22Rv1 (cell line): ENCODE data around the gene ABCA1.
"Not testable (repeated sequence)": the region's sequence is repeated elsewhere in the genome, so short reads cannot be mapped to it uniquely, and the experiment has no call there.

Source experiments
- ZFX ChIP-seq: fragments of 450-650 bp; IDR thresholded peaks from 2 replicates; pipeline ENCODE4 v1.6.1; 2017; ENCODE audit warnings: antibody characterized with exemption, borderline replicate concordance
- TF ChIP-seq, protein P1 (sequence below): fragments of 450-650 bp; IDR thresholded peaks from 2 replicates; pipeline ENCODE4 v1.5.1; 2017; ENCODE audit warnings: mild to moderate bottlenecking

- TF ChIP-seq, protein P1, sequence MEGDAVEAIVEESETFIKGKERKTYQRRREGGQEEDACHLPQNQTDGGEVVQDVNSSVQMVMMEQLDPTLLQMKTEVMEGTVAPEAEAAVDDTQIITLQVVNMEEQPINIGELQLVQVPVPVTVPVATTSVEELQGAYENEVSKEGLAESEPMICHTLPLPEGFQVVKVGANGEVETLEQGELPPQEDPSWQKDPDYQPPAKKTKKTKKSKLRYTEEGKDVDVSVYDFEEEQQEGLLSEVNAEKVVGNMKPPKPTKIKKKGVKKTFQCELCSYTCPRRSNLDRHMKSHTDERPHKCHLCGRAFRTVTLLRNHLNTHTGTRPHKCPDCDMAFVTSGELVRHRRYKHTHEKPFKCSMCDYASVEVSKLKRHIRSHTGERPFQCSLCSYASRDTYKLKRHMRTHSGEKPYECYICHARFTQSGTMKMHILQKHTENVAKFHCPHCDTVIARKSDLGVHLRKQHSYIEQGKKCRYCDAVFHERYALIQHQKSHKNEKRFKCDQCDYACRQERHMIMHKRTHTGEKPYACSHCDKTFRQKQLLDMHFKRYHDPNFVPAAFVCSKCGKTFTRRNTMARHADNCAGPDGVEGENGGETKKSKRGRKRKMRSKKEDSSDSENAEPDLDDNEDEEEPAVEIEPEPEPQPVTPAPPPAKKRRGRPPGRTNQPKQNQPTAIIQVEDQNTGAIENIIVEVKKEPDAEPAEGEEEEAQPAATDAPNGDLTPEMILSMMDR: not testable (repeated sequence)
- TF ChIP-seq ZFX: not testable (repeated sequence)
These were observed 5.2 kb downstream of the ABCA1 start for GRCh38 chr9:104922748-104923147.
